Smooth muscle cell (in vitro differentiated cells): Measurements from ENCODE around the gene GNGT2. TPM values are rescaled to one million over a fixed set of nuclear protein-coding genes. Genes with fewer than 3 reads are reported as not detected.

Experiments
- DNase-seq: peaks from one replicate; lab custom pipeline; 2025; ENCODE audit not compliant: unreplicated experiment; lab: John Stamatoyannopoulos, UW
- H2AFZ ChIP-seq: fragments of 200-600 bp; sonication (generic); 2 replicates; pipeline ENCODE4 v1.6.0; 2016; ENCODE audit warnings: antibody characterized with exemption, low read depth, mild to moderate bottlenecking
- H3F3A ChIP-seq: fragments of 200-600 bp; sonication (generic); 2 replicates; pipeline ENCODE4 v1.6.0; 2017; ENCODE audit warnings: antibody characterized with exemption, low read depth
- H3K27ac ChIP-seq: fragments of 200-600 bp; sonication (generic); 2 replicates; pipeline ENCODE4 v1.5.1; 2016; ENCODE audit warnings: low read depth, mild to moderate bottlenecking
- H3K27me3 ChIP-seq: fragments of 200-600 bp; sonication (generic); 2 replicates; pipeline ENCODE4 v1.6.1; 2016; ENCODE audit warnings: low read depth, mild to moderate bottlenecking
- H3K36me3 ChIP-seq: fragments of 200-600 bp; sonication (generic); 2 replicates; pipeline ENCODE4 v1.5.1; 2016; ENCODE audit warnings: low read depth
- H3K4me1 ChIP-seq: fragments of 200-600 bp; sonication (generic); 2 replicates; pipeline ENCODE4 v1.5.1; 2016; ENCODE audit warnings: low read depth
- H3K4me2 ChIP-seq: fragments of 200-600 bp; sonication (generic); 2 replicates; pipeline ENCODE4 v1.6.0; 2016; ENCODE audit warnings: mild to moderate bottlenecking
- H3K4me3 ChIP-seq: fragments of 200-600 bp; sonication (generic); 2 replicates; pipeline ENCODE4 v1.5.1; 2016; ENCODE audit warnings: mild to moderate bottlenecking
- H3K79me2 ChIP-seq: fragments of 200-600 bp; sonication (generic); 2 replicates; pipeline ENCODE4 v1.6.0; 2016; ENCODE audit warnings: low read depth, mild to moderate bottlenecking
- H3K9ac ChIP-seq: fragments of 200-600 bp; sonication (generic); 2 replicates; pipeline ENCODE4 v1.6.0; 2016; ENCODE audit warnings: low read depth
- H3K9me3 ChIP-seq: fragments of 200-600 bp; sonication (generic); replicated peaks from 2 replicates; pipeline ENCODE4 v1.5.1; 2016; ENCODE audit warnings: low read depth
- H4K20me1 ChIP-seq: fragments of 200-600 bp; sonication (generic); 2 replicates; pipeline ENCODE4 v1.6.0; 2016; ENCODE audit warnings: low read depth
- CTCF ChIP-seq: fragments of 200-600 bp; sonication (generic); IDR thresholded peaks from 2 replicates; pipeline ENCODE4 v1.5.1; 2017; ENCODE audit warnings: borderline replicate concordance, mild to moderate bottlenecking, antibody characterized with exemption; ENCODE audit not compliant: insufficient read depth, poor library complexity, severe bottlenecking
- WGBS: methylation state at CpG from one replicate; pipeline ENCODE4 v1.1.7; 2016; ENCODE audit warnings: low lambda C conversion rate; 5-methylcytosine and 5-hydroxymethylcytosine counted together
- polyA plus RNA-seq: library from polyadenylated mRNA; unstranded; fragments of >200 nt; fragmentation: Nextera tagmentation; extraction: Ambion mirVana; gene quantifications from 2 replicates; pipeline ENCODE4 v1.2.1, GENCODE V29; 2016
- total RNA-seq: library from RNA; depleted of rRNA; stranded (reverse); fragments of >200 nt; gene quantifications from 2 replicates; pipeline ENCODE4 v1.2.3, GENCODE V29; 2014

GNGT2 gene
- total and polyA plus RNA-seq, 2 experiments from 2014 or later: 0.75 to 0.81 TPM

DNA sequence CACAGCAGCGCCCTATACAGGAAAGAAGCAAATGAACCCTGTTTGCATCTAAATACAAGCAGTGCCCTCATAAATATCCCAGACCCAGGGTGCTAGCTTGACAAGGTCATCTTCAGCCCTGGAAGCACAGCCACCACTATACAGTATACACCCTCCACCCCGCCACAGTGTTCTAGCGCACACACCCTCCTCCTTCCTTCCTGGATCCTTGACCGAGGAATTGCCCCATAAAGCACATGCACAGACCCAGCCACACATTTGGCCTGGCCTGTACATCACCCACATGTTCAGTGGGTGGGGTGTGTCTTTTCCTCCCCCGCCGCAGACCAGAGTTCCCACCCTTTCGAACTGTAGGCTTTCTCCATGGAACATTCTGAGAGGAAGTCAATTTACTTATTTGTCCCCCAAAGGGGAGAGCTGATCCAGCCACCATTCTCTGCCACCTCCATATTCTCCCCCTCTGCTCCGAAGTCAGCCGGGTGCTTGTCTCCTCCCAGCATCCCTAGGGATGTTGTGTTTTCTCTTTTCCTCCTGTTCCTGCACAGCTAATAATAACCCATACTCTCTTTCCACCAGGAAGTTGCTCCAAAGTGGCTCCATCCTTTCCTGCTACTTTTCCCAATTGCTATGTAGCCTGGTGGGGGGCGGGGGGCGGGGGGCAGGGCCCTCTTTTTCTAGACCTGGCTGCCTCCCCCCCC is 6.7 kb upstream of the GNGT2 start:
- H3K4me1 ChIP-seq: no peaks in the 10 kb centered on the region
- H3F3A ChIP-seq: no peaks in the 10 kb centered on the region
- no peak overlapping the region for H2AFZ ChIP-seq
- TF ChIP-seq CTCF: no peak
- no peak overlapping the region for H3K27ac ChIP-seq
- H3K79me2 ChIP-seq: no peaks in the 10 kb centered on the region
- no peaks in the 10 kb centered on the region for H3K36me3 ChIP-seq
- WGBS: 81% methylated on average over 11 of the region's 11 CpGs
- H3K27me3 ChIP-seq: no peaks in the 10 kb centered on the region
- no peaks in the 10 kb centered on the region for H4K20me1 ChIP-seq
- no peak overlapping the region for H3K9ac ChIP-seq
- H3K4me2 ChIP-seq: no peak overlapping the region
- no peaks in the 10 kb centered on the region for H3K9me3 ChIP-seq
- DNase-seq: no peak
- no peak overlapping the region for H3K4me3 ChIP-seq

DNA sequence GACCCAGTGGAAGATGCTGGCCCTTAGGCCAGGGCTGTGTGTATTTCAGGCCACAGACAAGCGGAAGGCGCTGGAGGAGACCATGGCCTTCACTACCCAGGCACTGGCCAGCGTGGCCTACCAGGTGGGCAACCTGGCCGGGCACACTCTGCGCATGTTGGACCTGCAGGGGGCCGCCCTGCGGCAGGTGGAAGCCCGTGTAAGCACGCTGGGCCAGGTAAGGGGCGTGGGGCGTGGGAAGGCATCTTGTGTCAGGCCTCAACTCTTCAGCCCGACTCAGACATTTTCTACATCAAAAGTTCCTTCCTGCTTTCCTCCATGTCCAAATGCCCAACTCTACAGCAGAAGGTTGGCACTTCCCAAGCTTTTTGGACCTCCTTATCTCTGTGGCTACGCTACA is 6.1 kb upstream of the GNGT2 start:
- H3F3A ChIP-seq: no peaks in the 10 kb centered on the region
- WGBS: 96% methylated on average over 13 of the region's 13 CpGs
- no peak for DNase-seq
- H2AFZ ChIP-seq: no peak overlapping the region
- H3K4me2 ChIP-seq: no peak overlapping the region
- H3K27me3 ChIP-seq: no peaks in the 10 kb centered on the region
- no peak overlapping the region for H3K27ac ChIP-seq
- no peaks in the 10 kb centered on the region for H4K20me1 ChIP-seq
- no peaks in the 10 kb centered on the region for H3K36me3 ChIP-seq
- H3K4me1 ChIP-seq: no peaks in the 10 kb centered on the region
- H3K79me2 ChIP-seq: no peaks in the 10 kb centered on the region
- TF ChIP-seq CTCF: no peak
- no peak overlapping the region for H3K4me3 ChIP-seq
- H3K9ac ChIP-seq: no peak overlapping the region
- no peaks in the 10 kb centered on the region for H3K9me3 ChIP-seq

GRCh38 chr17:49214676-49215360 is 4.4 kb upstream of the GNGT2 start:
- Histone ChIP-seq H3K27me3 (no peaks in the 10 kb centered on the region), H3K36me3 (no peaks in the 10 kb centered on the region), H3K79me2 (no peaks in the 10 kb centered on the region), H3K4me3 (no peak overlapping the region), H3K4me2 (no peak overlapping the region), H3K9ac (no peak overlapping the region), H3K27ac (no peak overlapping the region), H3K9me3 (no peaks in the 10 kb centered on the region), H4K20me1 (no peaks in the 10 kb centered on the region), H3K4me1 (peaks cover 8% of the 10 kb centered on the region), H3F3A (peaks cover under 1% of the 10 kb centered on the region), H2AFZ (no peak overlapping the region)
- WGBS: 88% methylated on average over 12 of the region's 12 CpGs
- no peak for TF ChIP-seq CTCF
- no peak for DNase-seq
